A204.1 (cell line): ENCODE data around the gene INPP4B.

ENCODE experiments used
- FAIRE-seq: peaks from 2 replicates; lab custom pipeline; 2012; peaks lifted over from hg19 to GRCh38; lab: Jason Lieb, UNC

INPP4B gene

GRCh38 chr4:142572071-142572470 lies 274.0 kb downstream of the INPP4B start:
- no peak for FAIRE-seq

DNA sequence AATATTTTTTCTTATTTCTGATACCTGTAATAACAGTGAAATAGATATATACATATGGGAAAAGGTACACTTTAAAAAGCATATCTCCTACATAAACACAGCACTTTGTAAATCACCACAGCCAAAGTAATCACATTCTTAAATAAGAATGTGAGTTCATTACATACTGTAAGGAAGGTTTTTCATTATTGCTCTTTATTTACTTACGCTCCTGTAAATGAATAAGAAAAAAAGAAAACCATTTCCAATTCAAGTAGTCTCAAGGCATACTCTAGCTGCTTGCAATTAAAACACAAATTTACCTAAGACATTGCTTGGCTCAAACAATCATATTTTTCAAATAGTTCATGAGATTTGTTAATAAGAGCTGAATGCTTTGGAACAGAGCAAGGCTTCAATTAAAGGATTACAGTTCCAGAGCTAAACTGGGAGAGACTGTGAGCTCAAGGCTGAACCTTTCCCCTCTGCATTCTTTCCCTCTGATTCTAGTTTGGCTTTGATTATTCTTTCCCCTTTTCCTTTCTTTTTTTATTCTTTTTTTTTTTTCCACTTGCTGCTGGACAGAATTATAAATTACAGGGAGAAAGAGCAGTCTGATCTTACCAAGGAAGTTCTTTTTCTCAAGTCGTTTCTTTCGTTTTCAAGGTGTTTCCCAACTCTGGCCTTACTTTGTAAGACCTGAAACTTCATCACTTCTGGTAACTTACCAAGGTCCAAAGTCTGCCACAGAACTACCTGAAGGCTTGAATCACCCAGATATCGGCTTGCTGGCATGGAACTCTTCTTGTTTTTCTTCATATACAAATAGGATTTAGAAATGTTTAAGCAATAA lies 278.3 kb downstream of the INPP4B start:
- no peak for FAIRE-seq

GRCh38 chr4:142567199-142567598 lies 278.9 kb downstream of the INPP4B start:
- no peak for FAIRE-seq

DNA sequence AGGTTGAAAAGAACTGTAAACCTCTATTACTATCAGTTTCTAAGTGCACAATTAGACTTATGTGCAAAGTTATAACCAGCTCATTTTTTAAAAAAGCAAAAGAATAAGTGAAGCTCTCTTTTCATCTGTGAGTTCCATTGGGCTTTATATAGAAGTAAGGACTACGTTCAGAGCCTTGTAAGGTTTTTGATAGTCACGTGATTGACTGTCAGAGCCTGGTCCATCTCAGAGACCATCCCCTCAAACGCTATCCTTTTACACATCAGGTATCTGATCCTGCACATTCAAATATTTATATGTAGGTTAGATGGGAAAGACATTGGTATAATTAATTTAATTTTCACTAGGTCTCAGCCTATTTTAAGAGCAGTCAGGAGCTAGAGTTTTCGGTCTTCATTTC lies 279.3 kb downstream of the INPP4B start:
- peak; percentile 70 for FAIRE-seq

GRCh38 chr4:142566243-142566642 lies 279.9 kb downstream of the INPP4B start:
- no peak for FAIRE-seq

GRCh38 chr4:142565771-142566170 lies 280.3 kb downstream of the INPP4B start:
- peak; percentile 95 for FAIRE-seq

GRCh38 chr4:142563682-142564291 lies 282.3 kb downstream of the INPP4B start:
- no peak for FAIRE-seq

DNA sequence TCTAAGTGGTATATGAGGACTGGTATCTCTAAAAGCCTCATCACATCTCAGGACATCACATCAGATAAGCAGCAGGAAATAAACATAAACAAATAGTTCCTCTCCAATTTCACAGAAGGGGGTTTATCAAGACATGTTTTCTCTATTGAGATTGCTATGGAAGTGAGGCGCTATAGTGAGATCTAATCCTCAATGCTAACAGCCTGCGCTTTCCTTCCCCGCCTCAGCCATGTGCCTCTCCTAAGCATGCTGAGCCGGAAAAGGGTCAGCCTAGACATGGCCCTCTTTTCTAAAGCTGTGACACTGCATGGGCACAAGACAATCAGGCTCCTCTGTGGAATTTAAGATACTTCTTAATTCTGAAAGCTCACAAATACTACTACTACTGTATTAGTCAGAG lies 286.1 kb downstream of the INPP4B start:
- FAIRE-seq, result no peak

GRCh38 chr4:142558851-142559250 lies 287.2 kb downstream of the INPP4B start:
- FAIRE-seq, result no peak

- no peak for FAIRE-seq
Measured at GRCh38 chr4:142557239-142557801, 288.8 kb downstream of the INPP4B start.

GRCh38 chr4:142556570-142557238 lies 289.4 kb downstream of the INPP4B start:
- no peak for FAIRE-seq

DNA sequence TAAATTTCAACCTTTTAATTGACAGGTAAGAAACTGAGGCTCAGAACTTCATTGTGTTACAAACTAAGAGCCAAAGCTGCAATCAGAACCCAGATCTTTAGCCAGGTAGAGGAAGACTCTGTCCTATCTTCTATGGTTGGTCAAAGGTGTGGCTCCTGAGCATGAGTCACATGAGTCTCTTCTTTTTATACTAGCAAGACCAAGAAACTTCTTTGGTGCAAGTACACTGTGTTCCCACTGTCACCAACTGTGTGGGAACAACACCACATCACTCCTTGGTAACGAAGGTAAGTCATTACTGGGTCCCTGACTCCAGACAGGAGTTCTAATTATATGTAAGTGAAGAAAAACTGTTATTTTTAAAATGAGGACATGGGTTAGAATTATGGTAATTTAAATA lies 290.1 kb downstream of the INPP4B start:
- no peak for FAIRE-seq

GRCh38 chr4:142554412-142554811 lies 291.7 kb downstream of the INPP4B start:
- FAIRE-seq, result no peak

GRCh38 chr4:142551517-142552305 lies 294.4 kb downstream of the INPP4B start:
- FAIRE-seq, result no peak

- FAIRE-seq, result no peak
Measured at GRCh38 chr4:142550965-142551364, 295.1 kb downstream of the INPP4B start.

- no peak for FAIRE-seq
Measured at GRCh38 chr4:142549726-142550463, 296.2 kb downstream of the INPP4B start.

DNA sequence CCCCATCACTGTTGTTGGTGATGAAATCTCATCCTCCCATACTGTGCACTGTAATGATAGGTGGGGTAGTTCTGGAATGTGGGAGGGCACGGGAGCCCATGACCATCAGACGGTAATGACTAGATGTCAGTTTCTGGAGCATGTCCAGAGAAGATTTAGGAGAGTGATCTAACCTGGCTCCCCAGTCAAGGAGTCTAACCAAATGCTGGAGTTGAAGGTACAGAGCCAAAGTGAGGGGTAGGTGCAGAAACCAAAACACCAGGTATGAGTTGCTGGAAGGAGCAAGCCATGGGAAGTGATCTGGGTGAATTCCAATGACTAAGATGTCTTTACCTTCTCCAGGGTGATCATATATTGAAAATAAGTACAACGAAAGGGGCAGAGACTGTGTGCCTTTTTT lies 296.9 kb downstream of the INPP4B start:
- FAIRE-seq, result no peak

DNA sequence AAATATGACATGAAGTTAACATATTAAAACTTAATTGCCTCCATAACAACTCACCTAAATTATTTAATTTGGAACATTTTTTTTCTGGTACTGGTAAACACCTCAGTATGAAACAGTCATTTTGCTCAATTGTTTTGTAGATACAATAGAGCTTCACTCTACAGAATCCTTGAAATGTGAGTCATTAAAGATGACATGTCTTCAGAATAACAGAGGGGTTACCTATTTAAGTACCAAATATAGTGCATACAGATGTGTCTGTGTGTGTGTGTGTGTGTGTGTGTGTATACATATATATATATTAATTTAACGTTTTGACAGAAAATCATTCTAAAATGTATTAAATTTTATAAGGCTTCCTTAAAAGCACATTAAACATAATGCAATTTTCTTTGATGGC lies 297.6 kb downstream of the INPP4B start:
- FAIRE-seq, result no peak

- FAIRE-seq, result no peak
Measured at GRCh38 chr4:142547974-142548373, 298.1 kb downstream of the INPP4B start.

GRCh38 chr4:142544594-142544993 lies 301.5 kb downstream of the INPP4B start:
- no peak for FAIRE-seq

DNA sequence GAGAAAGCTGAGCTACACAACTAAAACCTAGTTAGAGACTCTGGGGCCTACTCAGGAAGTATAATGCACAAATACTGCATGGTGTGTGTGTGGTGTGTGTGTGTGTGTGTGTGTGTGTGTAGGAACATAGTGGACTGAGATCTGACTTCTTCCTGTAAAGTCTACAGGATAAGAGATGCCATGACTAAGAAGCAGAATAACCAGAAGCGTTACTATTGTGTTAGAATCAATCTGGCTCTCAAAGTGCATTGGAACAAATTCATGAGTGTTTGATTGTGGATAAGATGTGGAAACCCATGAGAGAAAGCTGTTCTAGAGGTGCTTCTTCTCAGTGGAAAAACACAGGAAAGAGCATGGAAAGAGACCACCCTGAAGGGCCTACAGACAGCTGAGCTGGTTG lies 302.1 kb downstream of the INPP4B start:
- no peak for FAIRE-seq

DNA sequence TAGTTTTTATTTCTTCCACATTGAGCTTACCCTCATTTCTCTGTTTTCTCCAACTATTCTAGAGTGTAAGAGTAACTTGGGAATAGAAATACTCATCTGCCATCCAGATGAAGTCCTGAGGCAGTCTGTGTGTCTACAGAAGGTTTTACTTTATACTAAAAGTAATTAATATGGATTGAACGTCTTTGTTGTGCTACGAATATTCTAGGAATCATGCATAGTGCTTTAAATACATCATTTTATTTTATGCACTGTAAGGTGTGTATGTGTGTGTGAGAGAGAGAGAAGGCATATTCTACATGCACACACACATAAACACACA lies 305.7 kb downstream of the INPP4B start:
- FAIRE-seq, result no peak
